NCI-H1092 (cell line): ENCODE results near the gene LINC01488.

Source experiments
- DNase-seq: peaks from one replicate; lab custom pipeline; 2025; lab: John Stamatoyannopoulos, UW

Gene LINC01488

GRCh38 chr11:69510471-69511357, 29.3 kb downstream of the LINC01488 start:
- DNase-seq = no peak

GRCh38 chr11:69511358-69512055, 30.0 kb downstream of the LINC01488 start:
- no peak for DNase-seq

- no peak for DNase-seq
Observed at GRCh38 chr11:69512136-69512535, 30.7 kb downstream of the LINC01488 start.

- no peak for DNase-seq
Observed at GRCh38 chr11:69512790-69513189, 31.3 kb downstream of the LINC01488 start.

GRCh38 chr11:69513196-69513595, 31.7 kb downstream of the LINC01488 start:
- no peak for DNase-seq

GRCh38 chr11:69513663-69514224, 32.3 kb downstream of the LINC01488 start:
- no peak for DNase-seq

- no peak for DNase-seq
Observed at GRCh38 chr11:69514771-69515170, 33.3 kb downstream of the LINC01488 start.

- DNase-seq = no peak
Observed at GRCh38 chr11:69515271-69516245, 34.1 kb downstream of the LINC01488 start.

GRCh38 chr11:69516526-69516925, 35.1 kb downstream of the LINC01488 start:
- DNase-seq = no peak

GRCh38 chr11:69518081-69518950, 36.9 kb downstream of the LINC01488 start:
- no peak for DNase-seq

- DNase-seq = no peak
Observed at GRCh38 chr11:69520186-69520916, 38.9 kb downstream of the LINC01488 start.

- no peak for DNase-seq
Observed at GRCh38 chr11:69521457-69521856, 40.0 kb downstream of the LINC01488 start.

GRCh38 chr11:69523453-69523852, 42.0 kb downstream of the LINC01488 start:
- no peak for DNase-seq

- no peak for DNase-seq
Observed at GRCh38 chr11:69524291-69524882, 42.9 kb downstream of the LINC01488 start.

- DNase-seq = no peak
Observed at GRCh38 chr11:69524991-69525411, 43.5 kb downstream of the LINC01488 start.

- no peak for DNase-seq
Observed at GRCh38 chr11:69525516-69526452, 44.3 kb downstream of the LINC01488 start.

- DNase-seq = no peak
Observed at GRCh38 chr11:69526453-69526810, 45.0 kb downstream of the LINC01488 start.

- no peak for DNase-seq
Observed at GRCh38 chr11:69529001-69529400, 47.5 kb downstream of the LINC01488 start.
